SK-N-SH (cell line): ENCODE data around the gene COL2A1. TPM values are rescaled to one million over a fixed set of nuclear protein-coding genes. Genes with fewer than 3 reads are reported as not detected.

Experiments used
- CTCF ChIA-PET: fragments of 300-600, 350-600 bp; formaldehyde crosslinking; extraction: SDS; loops from one replicate; lab custom pipeline; 2021; lab: Yijun Ruan, JAX
- POLR2A ChIA-PET: fragments of 350-600 bp; sonication (Branson Sonifier 250); formaldehyde crosslinking; extraction: SDS; loops from one replicate; lab custom pipeline; 2020; ENCODE audit warnings: antibody characterized with exemption, inconsistent platforms; lab: Yijun Ruan, JAX
- DNase-seq: peaks from one replicate; pipeline ENCODE4 v3.0.0; 2012
- H2AFZ ChIP-seq: fragments of 200-600 bp; sonication (generic); 2 replicates; pipeline ENCODE4 v1.8.1; 2016; ENCODE audit warnings: antibody characterized with exemption, mild to moderate bottlenecking, low read depth
- H3F3A ChIP-seq: fragments of 200-600 bp; sonication (generic); replicated peaks from 2 replicates; pipeline ENCODE3; 2016; ENCODE audit warnings: antibody characterized with exemption, mild to moderate bottlenecking; ENCODE audit not compliant: insufficient read depth
- H3K27ac ChIP-seq, 2 experiments: fragments of 200-500 bp in 1 of 2; fragments of 200-600 bp in 1 of 2; sonication (Bioruptor generic) in 1 of 2; sonication (generic), shearing (Covaris generic) in 1 of 2; 2 replicates each; pipeline versions ENCODE4 v1.5.1 to v1.6.1; 2014 to 2016; ENCODE audit warnings: low read depth in 2 of 2, inconsistent platforms in 1 of 2, low read length in 1 of 2, mild to moderate bottlenecking in 1 of 2, mixed read lengths in 1 of 2
- H3K27me3 ChIP-seq: fragments of 200-600 bp; sonication (generic), shearing (Covaris generic); 2 replicates; pipeline ENCODE4 v1.6.1; 2016; ENCODE audit warnings: mixed run types; ENCODE audit not compliant: insufficient read depth
- H3K36me3 ChIP-seq, 2 experiments: fragments of 200-500 bp in 1 of 2; fragments of 200-600 bp in 1 of 2; sonication (Bioruptor generic) in 1 of 2; sonication (generic) in 1 of 2; replicated peaks in 1 of 2; 2 replicates each; pipeline versions ENCODE3 to v1.5.1; 2014 to 2016; ENCODE audit warnings: low read length in 1 of 2, mild to moderate bottlenecking in 1 of 2; ENCODE audit not compliant: insufficient read depth in 2 of 2, control insufficient read depth in 1 of 2
- H3K4me1 ChIP-seq, 2 experiments: fragments of 200-500 bp in 1 of 2; fragments of 200-600 bp in 1 of 2; sonication (Bioruptor generic) in 1 of 2; sonication (generic), shearing (Covaris generic) in 1 of 2; 2 replicates each; pipeline versions ENCODE4 v1.5.1 to v1.6.1; 2014 to 2016; ENCODE audit warnings: low read depth in 1 of 2, low read length in 1 of 2, mixed run types in 1 of 2; ENCODE audit not compliant: insufficient read depth in 2 of 2, control insufficient read depth in 1 of 2
- H3K4me2 ChIP-seq: fragments of 200-600 bp; sonication (generic), shearing (Covaris generic); 2 replicates; pipeline ENCODE4 v1.6.1; 2017; ENCODE audit warnings: mixed run types
- H3K4me3 ChIP-seq, 2 experiments: fragments of 200-500 bp in 1 of 2; fragments of 200-600 bp in 1 of 2; sonication (Bioruptor generic) in 1 of 2; sonication (generic), shearing (Covaris generic) in 1 of 2; 2 replicates each; pipeline versions ENCODE4 v1.5.1 to v1.8.1; 2014 to 2016; ENCODE audit warnings: low read depth in 2 of 2, inconsistent platforms in 1 of 2, low read length in 1 of 2, mild to moderate bottlenecking in 1 of 2, mixed read lengths in 1 of 2, moderate library complexity in 1 of 2
- H3K79me2 ChIP-seq: fragments of 200-600 bp; sonication (generic); 2 replicates; pipeline ENCODE4 v1.8.1; 2017; ENCODE audit warnings: mild to moderate bottlenecking; ENCODE audit not compliant: insufficient read depth
- H3K9ac ChIP-seq: fragments of 200-600 bp; sonication (generic); 2 replicates; pipeline ENCODE4 v1.6.1; 2017; ENCODE audit warnings: mixed run types
- H3K9me2 ChIP-seq: fragments of 200-600 bp; sonication (generic); 2 replicates; pipeline ENCODE4 v1.6.1; 2017; ENCODE audit warnings: mixed run types
- H3K9me3 ChIP-seq: fragments of 200-600 bp; sonication (generic); 2 replicates; pipeline ENCODE4 v1.6.1; 2017; ENCODE audit warnings: mixed run types, mild to moderate bottlenecking, moderate library complexity
- H4K20me1 ChIP-seq: fragments of 200-600 bp; sonication (generic); 2 replicates; pipeline ENCODE4 v1.6.1; 2017; ENCODE audit warnings: mild to moderate bottlenecking, mixed run types; ENCODE audit not compliant: insufficient read depth
- CHD2 ChIP-seq: fragments of 150-350 bp; IDR thresholded peaks from 2 replicates; pipeline ENCODE4 v1.6.1; 2018; ENCODE audit warnings: low read length; ENCODE audit not compliant: partially characterized antibody
- CTCF ChIP-seq: fragments of 200-600 bp; sonication (generic); IDR thresholded peaks from 2 replicates; pipeline ENCODE4 v1.6.1; 2017; ENCODE audit warnings: antibody characterized with exemption, mild to moderate bottlenecking, moderate library complexity
- EZH2phosphoT487 ChIP-seq: fragments of 200-600 bp; sonication (generic); IDR thresholded peaks from 2 replicates; pipeline ENCODE4 v1.6.1; 2017; ENCODE audit warnings: low read depth, mixed run types, mild to moderate bottlenecking, antibody characterized with exemption, moderate library complexity, borderline replicate concordance
- JUND ChIP-seq: IDR thresholded peaks from 2 replicates; pipeline ENCODE4 v1.4.0; 2012
- RAD21 ChIP-seq: IDR thresholded peaks from 2 replicates; pipeline ENCODE4 v1.6.1; 2012; ENCODE audit warnings: mild to moderate bottlenecking, low read length
- RCOR1 ChIP-seq: fragments of 150-350 bp; IDR thresholded peaks from 2 replicates; pipeline ENCODE4 v1.6.1; 2017; ENCODE audit warnings: antibody characterized with exemption, low read length
- RXRA ChIP-seq: IDR thresholded peaks from 2 replicates; pipeline ENCODE4 v1.4.0; 2012; ENCODE audit warnings: low read depth, mild to moderate bottlenecking, borderline replicate concordance
- SIN3A ChIP-seq: IDR thresholded peaks from 2 replicates; pipeline ENCODE4 v1.6.1; 2012; ENCODE audit warnings: low read depth, mild to moderate bottlenecking, low read length, moderate library complexity, borderline replicate concordance
- TAF1 ChIP-seq: IDR thresholded peaks from 2 replicates; pipeline ENCODE4 v1.6.1; 2012; ENCODE audit warnings: low read depth, mild to moderate bottlenecking, low read length, moderate library complexity, borderline replicate concordance
- TCF12 ChIP-seq: IDR thresholded peaks from 2 replicates; pipeline ENCODE4 v1.4.0; 2012
- YY1 ChIP-seq: IDR thresholded peaks from 2 replicates; pipeline ENCODE4 v1.4.0; 2012; ENCODE audit warnings: low read depth, mild to moderate bottlenecking
- WGBS: methylation state at CpG from one replicate; pipeline ENCODE4 v1.1.6; 2017; ENCODE audit warnings: low lambda C conversion rate; 5-methylcytosine and 5-hydroxymethylcytosine counted together
- polyA plus RNA-seq, 3 experiments: library from polyadenylated mRNA; depleted of rRNA; stranded (reverse); fragments of >200 nt; gene quantifications; 2 replicates each; pipeline ENCODE4 v1.2.3, GENCODE V29; 2012
- TF ChIP-seq, protein P1 (sequence below): IDR thresholded peaks from 2 replicates; pipeline ENCODE4 v1.4.0; 2012; ENCODE audit warnings: low read depth, borderline replicate concordance
- TF ChIP-seq, protein P2 (sequence below): fragments of 150-350 bp; IDR thresholded peaks from 2 replicates; pipeline ENCODE4 v1.6.1; 2016; ENCODE audit warnings: mild to moderate bottlenecking, low read depth, low read length

Gene COL2A1
- polyA plus RNA-seq, 1 of the 3 experiments (the other 2 are of a cell fraction), result 0.02 TPM

DNA sequence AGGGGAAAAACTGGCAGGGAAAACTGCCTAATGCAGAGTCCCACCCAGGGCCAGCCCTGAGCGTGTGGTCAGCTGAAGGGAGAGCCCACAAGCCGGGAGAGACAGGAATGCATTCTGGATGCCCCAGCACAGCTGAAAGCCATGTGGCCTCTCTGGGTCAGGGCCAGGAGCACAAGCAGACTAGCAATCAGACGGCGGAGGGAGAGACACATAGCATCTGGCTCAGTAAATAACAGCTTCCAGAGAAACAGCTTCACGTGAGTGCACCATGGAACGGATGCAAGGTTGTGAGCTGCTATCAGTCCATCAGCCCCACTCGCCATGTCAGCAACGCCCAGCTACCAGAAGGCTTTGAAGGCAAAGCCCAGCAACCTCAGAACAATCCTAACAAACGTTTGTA is 69.1 kb downstream of the COL2A1 start (continued):
- TF ChIP-seq CTCF (no peak), RCOR1 (peak; percentile 90), EZH2phosphoT487 (no peak)

- no peak overlapping the region for H3K4me2 ChIP-seq
- H3K9ac ChIP-seq, result no peak overlapping the region
- H3K4me3 ChIP-seq, result no peak overlapping the region
- H3F3A ChIP-seq, result no peaks in the 10 kb centered on the region
- no peaks in the 10 kb centered on the region for H3K36me3 ChIP-seq
- no peaks in the 10 kb centered on the region for H3K9me2 ChIP-seq
- WGBS, result 43% methylated on average over 1 of the region's 1 CpG
- DNase-seq, result no peak
- POLR2A ChIA-PET, result no interaction called here
- no peaks in the 10 kb centered on the region; the same call in 1 of the 2 replicates for H3K27me3 ChIP-seq
- peaks cover 0 to 15% of the 10 kb centered on the region in 2 experiments; a peak in 2 of 4 replicates for H3K4me1 ChIP-seq
- CTCF ChIA-PET, result no interaction called here
- no peaks in the 10 kb centered on the region for H4K20me1 ChIP-seq
- no peak for TF ChIP-seq YY1
- H3K9me3 ChIP-seq, result no peaks in the 10 kb centered on the region
- no peak overlapping the region for H3K27ac ChIP-seq
- H2AFZ ChIP-seq, result no peak overlapping the region
- H3K79me2 ChIP-seq, result no peaks in the 10 kb centered on the region
These were observed 73.1 kb downstream of the COL2A1 start for GRCh38 chr12:47931187-47931586.

- no peaks in the 10 kb centered on the region; the same call in 1 of the 2 replicates for H3K27me3 ChIP-seq
- H3F3A ChIP-seq, result no peaks in the 10 kb centered on the region
- TF ChIP-seq, protein P1, sequence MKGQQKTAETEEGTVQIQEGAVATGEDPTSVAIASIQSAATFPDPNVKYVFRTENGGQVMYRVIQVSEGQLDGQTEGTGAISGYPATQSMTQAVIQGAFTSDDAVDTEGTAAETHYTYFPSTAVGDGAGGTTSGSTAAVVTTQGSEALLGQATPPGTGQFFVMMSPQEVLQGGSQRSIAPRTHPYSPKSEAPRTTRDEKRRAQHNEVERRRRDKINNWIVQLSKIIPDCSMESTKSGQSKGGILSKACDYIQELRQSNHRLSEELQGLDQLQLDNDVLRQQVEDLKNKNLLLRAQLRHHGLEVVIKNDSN, result no peak
- no peak for TF ChIP-seq YY1
- no peak for TF ChIP-seq RXRA
- no peak for TF ChIP-seq SIN3A
- TF ChIP-seq CHD2, result no peak
- TF ChIP-seq TAF1, result no peak
- TF ChIP-seq RAD21, result no peak
- TF ChIP-seq, protein P2, sequence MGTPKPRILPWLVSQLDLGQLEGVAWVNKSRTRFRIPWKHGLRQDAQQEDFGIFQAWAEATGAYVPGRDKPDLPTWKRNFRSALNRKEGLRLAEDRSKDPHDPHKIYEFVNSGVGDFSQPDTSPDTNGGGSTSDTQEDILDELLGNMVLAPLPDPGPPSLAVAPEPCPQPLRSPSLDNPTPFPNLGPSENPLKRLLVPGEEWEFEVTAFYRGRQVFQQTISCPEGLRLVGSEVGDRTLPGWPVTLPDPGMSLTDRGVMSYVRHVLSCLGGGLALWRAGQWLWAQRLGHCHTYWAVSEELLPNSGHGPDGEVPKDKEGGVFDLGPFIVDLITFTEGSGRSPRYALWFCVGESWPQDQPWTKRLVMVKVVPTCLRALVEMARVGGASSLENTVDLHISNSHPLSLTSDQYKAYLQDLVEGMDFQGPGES, result no peak
- TF ChIP-seq TCF12, result no peak
- no peak for TF ChIP-seq JUND
- H3K4me3 ChIP-seq, result no peak overlapping the region
- no peaks in the 10 kb centered on the region for H3K79me2 ChIP-seq
- ChIA-PET CTCF (no interaction called here), POLR2A (no interaction called here)
- no peak for DNase-seq
- peaks cover 0 to 12% of the 10 kb centered on the region in 2 experiments; a peak in 2 of 4 replicates for H3K4me1 ChIP-seq
- no peaks in the 10 kb centered on the region for H3K9me3 ChIP-seq
- no peak overlapping the region for H3K4me2 ChIP-seq
- no peaks in the 10 kb centered on the region for H3K9me2 ChIP-seq
- H3K36me3 ChIP-seq, result no peaks in the 10 kb centered on the region
- H2AFZ ChIP-seq, result no peak overlapping the region
- H3K9ac ChIP-seq, result no peak overlapping the region
- H3K27ac ChIP-seq, result no peak overlapping the region
- no peaks in the 10 kb centered on the region for H4K20me1 ChIP-seq
- 31% methylated on average over 5 of the region's 5 CpGs for WGBS
These were observed 73.6 kb downstream of the COL2A1 start for GRCh38 chr12:47930634-47931033.
